ENCODE data around the gene SCYGR5.

GRCh38 chr2:227661025-227661649 is 5.5 kb upstream of the SCYGR5 start:
- TF ChIP-seq, protein P1, sequence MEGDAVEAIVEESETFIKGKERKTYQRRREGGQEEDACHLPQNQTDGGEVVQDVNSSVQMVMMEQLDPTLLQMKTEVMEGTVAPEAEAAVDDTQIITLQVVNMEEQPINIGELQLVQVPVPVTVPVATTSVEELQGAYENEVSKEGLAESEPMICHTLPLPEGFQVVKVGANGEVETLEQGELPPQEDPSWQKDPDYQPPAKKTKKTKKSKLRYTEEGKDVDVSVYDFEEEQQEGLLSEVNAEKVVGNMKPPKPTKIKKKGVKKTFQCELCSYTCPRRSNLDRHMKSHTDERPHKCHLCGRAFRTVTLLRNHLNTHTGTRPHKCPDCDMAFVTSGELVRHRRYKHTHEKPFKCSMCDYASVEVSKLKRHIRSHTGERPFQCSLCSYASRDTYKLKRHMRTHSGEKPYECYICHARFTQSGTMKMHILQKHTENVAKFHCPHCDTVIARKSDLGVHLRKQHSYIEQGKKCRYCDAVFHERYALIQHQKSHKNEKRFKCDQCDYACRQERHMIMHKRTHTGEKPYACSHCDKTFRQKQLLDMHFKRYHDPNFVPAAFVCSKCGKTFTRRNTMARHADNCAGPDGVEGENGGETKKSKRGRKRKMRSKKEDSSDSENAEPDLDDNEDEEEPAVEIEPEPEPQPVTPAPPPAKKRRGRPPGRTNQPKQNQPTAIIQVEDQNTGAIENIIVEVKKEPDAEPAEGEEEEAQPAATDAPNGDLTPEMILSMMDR (IDR thresholded peaks at IDR 0.05): no peak
- no peak for TF ChIP-seq EP300 (IDR thresholded peaks at IDR 0.05)

Data from esophagus muscularis mucosa (tissue), 3 donors.